ENCODE measurements around the gene INSYN2B. TPM values are rescaled to one million over a fixed set of nuclear protein-coding genes. Genes with fewer than 3 reads are reported as not detected.

INSYN2B gene
- total and polyA plus RNA-seq, 2 experiments from 2014 or later = not detected

- TF ChIP-seq EZH2 (IDR thresholded peaks at IDR 0.05; ENCODE audit: low read depth, unreplicated experiment) = no peak
- TF ChIP-seq EZH2phosphoT487 (IDR thresholded peaks at IDR 0.05; ENCODE audit: unreplicated experiment) = no peak
- TF ChIP-seq ZNF462 (CRISPR knock-in tag; IDR thresholded peaks at IDR 0.05) = no peak
- no peak for TF ChIP-seq POLR2AphosphoS5 (IDR thresholded peaks at IDR 0.05; ENCODE audit: low read depth)
- TF ChIP-seq ZNF114 (CRISPR knock-in tag; IDR thresholded peaks at IDR 0.05) = no peak
- TF ChIP-seq NANOG (IDR thresholded peaks at IDR 0.05; ENCODE audit: borderline replicate concordance) = no peak
- TF ChIP-seq ETS1 (IDR thresholded peaks at IDR 0.05) = no peak
- TF ChIP-seq CTCF (conservative IDR thresholded peaks at IDR 0.05; ENCODE audit: low read depth in 2 of 2) = no peak
- no peak for TF ChIP-seq JUNB (IDR thresholded peaks at IDR 0.05; ENCODE audit: unreplicated experiment)
- Histone ChIP-seq H3K4me2 (no peak overlapping the region), H3K27ac (ENCODE audit: low read depth) (no peak overlapping the region), H3K79me2 (replicated peaks; ENCODE audit: insufficient read depth) (no peaks in the 10 kb centered on the region), H3K9me2 (ENCODE audit: insufficient read depth) (no peaks in the 10 kb centered on the region), H3K27me3 (ENCODE audit: insufficient read depth) (no peaks in the 10 kb centered on the region), H3K4me3 (no peak overlapping the region), H3K4me1 (ENCODE audit: insufficient read depth) (no peaks in the 10 kb centered on the region), H3F3A (replicated peaks; ENCODE audit: low read depth) (no peaks in the 10 kb centered on the region), H4K20me1 (replicated peaks; ENCODE audit: insufficient read depth) (no peaks in the 10 kb centered on the region), H2AFZ (no peak overlapping the region), H3K36me3 (ENCODE audit: insufficient read depth) (no peaks in the 10 kb centered on the region)
- H3K9me3 Mint-ChIP-seq = no peaks in the 10 kb centered on the region
- no peak overlapping the region for H3K4me3 Mint-ChIP-seq
- H3K27ac Mint-ChIP-seq = no peak overlapping the region
- H3K4me1 Mint-ChIP-seq = peaks cover 13% of the 10 kb centered on the region; the same call in 2 of the 3 replicates
- H3K36me3 Mint-ChIP-seq (ENCODE audit: low read depth) = no peaks in the 10 kb centered on the region
- no peaks in the 10 kb centered on the region for H3K27me3 Mint-ChIP-seq (ENCODE audit: insufficient read depth, low read depth, poor library complexity)
- DNase-seq (ENCODE audit: low spot score) (no peak), ATAC-seq (no peak)
These were observed 47.2 kb downstream of the INSYN2B start for GRCh38 chr5:169933127-169933526.
